Adrenal gland (tissue), 5 donors: ENCODE data around the gene U2SURP.

Experiments
- POLR2A ChIP-seq, 2 donors: fragments of 450-650 bp; IDR thresholded peaks; one replicate each; pipeline ENCODE4 v1.6.1; 2017; ENCODE audit warnings: antibody characterized with exemption in 2 of 2, mild to moderate bottlenecking in 2 of 2, moderate library complexity in 1 of 2
- TF ChIP-seq, protein P1 (sequence below), 6 experiments: fragments of 450-650 bp in 4 of 6; fragments of 200-600 bp in 2 of 6; sonication (generic) in 1 of 6; IDR thresholded peaks; 1 replicate in 5 of 6; 2 replicates in 1 of 6; pipeline versions ENCODE4 v1.5.1 to v1.8.0; 2016 to 2021; ENCODE audit warnings: antibody characterized with exemption in 6 of 6, mild to moderate bottlenecking in 2 of 6, moderate library complexity in 1 of 6
- donor health status: DM: no; HTN: no; CAD: no.

DNA sequence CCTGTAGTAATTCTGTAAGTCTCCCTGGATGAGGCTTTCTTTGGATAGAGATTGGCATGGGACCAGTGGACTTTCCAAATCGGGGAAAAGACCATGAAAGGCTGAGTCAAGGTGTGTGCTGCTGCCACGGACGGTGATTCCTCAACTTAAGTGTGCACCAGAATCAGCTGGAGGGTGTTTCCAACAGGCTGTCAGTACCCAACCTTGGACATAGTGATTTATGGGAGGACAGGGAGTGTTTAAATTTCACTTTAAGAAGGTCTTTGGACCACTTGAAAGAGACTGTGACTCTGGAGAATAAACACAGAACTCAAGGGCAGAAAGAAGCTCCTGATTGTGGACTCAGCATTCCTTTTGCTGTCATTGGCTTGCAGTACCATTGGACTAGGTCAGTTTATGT lies 97.8 kb downstream of the U2SURP start:
- TF ChIP-seq, protein P1, sequence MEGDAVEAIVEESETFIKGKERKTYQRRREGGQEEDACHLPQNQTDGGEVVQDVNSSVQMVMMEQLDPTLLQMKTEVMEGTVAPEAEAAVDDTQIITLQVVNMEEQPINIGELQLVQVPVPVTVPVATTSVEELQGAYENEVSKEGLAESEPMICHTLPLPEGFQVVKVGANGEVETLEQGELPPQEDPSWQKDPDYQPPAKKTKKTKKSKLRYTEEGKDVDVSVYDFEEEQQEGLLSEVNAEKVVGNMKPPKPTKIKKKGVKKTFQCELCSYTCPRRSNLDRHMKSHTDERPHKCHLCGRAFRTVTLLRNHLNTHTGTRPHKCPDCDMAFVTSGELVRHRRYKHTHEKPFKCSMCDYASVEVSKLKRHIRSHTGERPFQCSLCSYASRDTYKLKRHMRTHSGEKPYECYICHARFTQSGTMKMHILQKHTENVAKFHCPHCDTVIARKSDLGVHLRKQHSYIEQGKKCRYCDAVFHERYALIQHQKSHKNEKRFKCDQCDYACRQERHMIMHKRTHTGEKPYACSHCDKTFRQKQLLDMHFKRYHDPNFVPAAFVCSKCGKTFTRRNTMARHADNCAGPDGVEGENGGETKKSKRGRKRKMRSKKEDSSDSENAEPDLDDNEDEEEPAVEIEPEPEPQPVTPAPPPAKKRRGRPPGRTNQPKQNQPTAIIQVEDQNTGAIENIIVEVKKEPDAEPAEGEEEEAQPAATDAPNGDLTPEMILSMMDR (IDR thresholded peaks at IDR 0.05), result no peak
- no peak for TF ChIP-seq POLR2A (IDR thresholded peaks at IDR 0.05)
